NCI-H128 (cell line): ENCODE results near the gene TACO1.
A peak's percentile ranks its signal among the peaks of the same experiment; 100 is the strongest.

Source experiments
- DNase-seq: peaks from one replicate; lab custom pipeline; 2025; ENCODE audit not compliant: unreplicated experiment; lab: John Stamatoyannopoulos, UW

Gene TACO1

GRCh38 chr17:63600569-63601438, at the start of gene TACO1:
TACO1 (plus strand) TSS chr17:63600895; CDS start chr17:63601084, 189 bp downstream.
- DNase-seq: peak; percentile 32

GRCh38 chr17:63552211-63552610, 48.5 kb upstream of the TACO1 start:
- DNase-seq: no peak

- DNase-seq: no peak
Observed at GRCh38 chr17:63555500-63556156, 45.1 kb upstream of the TACO1 start.

GRCh38 chr17:63557416-63557815, 43.3 kb upstream of the TACO1 start:
- no peak for DNase-seq

- DNase-seq: no peak
Observed at GRCh38 chr17:63558441-63558840, 42.3 kb upstream of the TACO1 start.

GRCh38 chr17:63561819-63562218, 38.9 kb upstream of the TACO1 start:
- no peak for DNase-seq

- no peak for DNase-seq
Observed at GRCh38 chr17:63563339-63563738, 37.4 kb upstream of the TACO1 start.

GRCh38 chr17:63564562-63564961, 36.1 kb upstream of the TACO1 start:
- DNase-seq: no peak

GRCh38 chr17:63567229-63567628, 33.5 kb upstream of the TACO1 start:
- DNase-seq: no peak

GRCh38 chr17:63568563-63568962, 32.1 kb upstream of the TACO1 start:
- no peak for DNase-seq

- no peak for DNase-seq
Observed at GRCh38 chr17:63571632-63572310, 28.9 kb upstream of the TACO1 start.

GRCh38 chr17:63573634-63574033, 27.1 kb upstream of the TACO1 start:
- no peak for DNase-seq

- DNase-seq: no peak
Observed at GRCh38 chr17:63578027-63578768, 22.5 kb upstream of the TACO1 start.

- DNase-seq: no peak
Observed at GRCh38 chr17:63578769-63579111, 22.0 kb upstream of the TACO1 start.

- DNase-seq: no peak
Observed at GRCh38 chr17:63579633-63580032, 21.1 kb upstream of the TACO1 start.

GRCh38 chr17:63587770-63588169, 12.9 kb upstream of the TACO1 start:
- DNase-seq: no peak

- no peak for DNase-seq
Observed at GRCh38 chr17:63588797-63589196, 11.9 kb upstream of the TACO1 start.

GRCh38 chr17:63589646-63590045, 11.0 kb upstream of the TACO1 start:
- DNase-seq: no peak

GRCh38 chr17:63592797-63593196, 7.9 kb upstream of the TACO1 start:
- DNase-seq: no peak

- no peak for DNase-seq
Observed at GRCh38 chr17:63595132-63595531, 5.6 kb upstream of the TACO1 start.

- no peak for DNase-seq
Observed at GRCh38 chr17:63596856-63597586, 3.7 kb upstream of the TACO1 start.
